HG03064 (cell line): ENCODE data around the gene CA10.

Experiments
- ATAC-seq: cut with Tn5 transposase; IDR thresholded peaks from one replicate; pipeline ENCODE4 v1.9.1; 2021; ENCODE audit warnings: low read depth; ENCODE audit not compliant: unreplicated experiment

CA10 gene

DNA sequence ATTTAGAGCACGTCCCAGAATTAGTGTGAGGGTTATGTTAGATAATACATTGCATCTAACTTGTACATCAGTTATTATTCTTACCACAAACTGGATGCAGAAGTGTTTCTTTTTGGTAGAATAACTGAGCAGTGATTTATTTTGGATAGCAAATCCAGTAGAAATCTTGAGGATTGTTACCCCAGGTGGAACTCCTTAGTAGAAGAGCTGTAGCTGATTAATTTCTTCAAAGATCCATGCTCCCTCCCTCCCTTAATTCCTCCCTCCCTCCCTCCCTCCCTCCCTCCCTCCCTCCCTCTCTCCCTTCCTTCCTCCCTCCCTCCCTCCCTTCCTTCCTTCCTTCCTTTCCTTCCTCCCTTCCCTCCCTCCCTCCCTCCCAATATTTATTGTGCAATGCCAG lies 337.7 kb downstream of the CA10 start:
- ATAC-seq = no peak

DNA sequence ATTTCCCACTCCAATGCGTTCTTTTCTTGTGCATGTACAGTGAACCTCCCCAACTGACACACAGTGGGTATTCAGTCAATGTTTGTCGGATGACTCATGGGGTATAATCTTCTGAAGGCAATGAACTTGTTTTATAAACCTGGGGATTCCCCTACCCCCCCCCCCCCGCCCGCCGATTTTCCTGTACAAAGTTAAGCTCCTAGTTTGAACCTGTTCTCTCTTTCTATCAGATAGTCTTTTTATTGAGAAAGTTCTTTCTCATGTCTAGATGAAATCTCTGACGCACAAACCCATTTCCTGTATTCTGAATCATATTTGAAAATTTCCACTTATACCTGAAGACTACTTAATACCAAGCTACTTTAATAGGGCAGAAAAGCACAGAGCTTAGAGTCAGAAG lies 338.3 kb downstream of the CA10 start:
- ATAC-seq = no peak

DNA sequence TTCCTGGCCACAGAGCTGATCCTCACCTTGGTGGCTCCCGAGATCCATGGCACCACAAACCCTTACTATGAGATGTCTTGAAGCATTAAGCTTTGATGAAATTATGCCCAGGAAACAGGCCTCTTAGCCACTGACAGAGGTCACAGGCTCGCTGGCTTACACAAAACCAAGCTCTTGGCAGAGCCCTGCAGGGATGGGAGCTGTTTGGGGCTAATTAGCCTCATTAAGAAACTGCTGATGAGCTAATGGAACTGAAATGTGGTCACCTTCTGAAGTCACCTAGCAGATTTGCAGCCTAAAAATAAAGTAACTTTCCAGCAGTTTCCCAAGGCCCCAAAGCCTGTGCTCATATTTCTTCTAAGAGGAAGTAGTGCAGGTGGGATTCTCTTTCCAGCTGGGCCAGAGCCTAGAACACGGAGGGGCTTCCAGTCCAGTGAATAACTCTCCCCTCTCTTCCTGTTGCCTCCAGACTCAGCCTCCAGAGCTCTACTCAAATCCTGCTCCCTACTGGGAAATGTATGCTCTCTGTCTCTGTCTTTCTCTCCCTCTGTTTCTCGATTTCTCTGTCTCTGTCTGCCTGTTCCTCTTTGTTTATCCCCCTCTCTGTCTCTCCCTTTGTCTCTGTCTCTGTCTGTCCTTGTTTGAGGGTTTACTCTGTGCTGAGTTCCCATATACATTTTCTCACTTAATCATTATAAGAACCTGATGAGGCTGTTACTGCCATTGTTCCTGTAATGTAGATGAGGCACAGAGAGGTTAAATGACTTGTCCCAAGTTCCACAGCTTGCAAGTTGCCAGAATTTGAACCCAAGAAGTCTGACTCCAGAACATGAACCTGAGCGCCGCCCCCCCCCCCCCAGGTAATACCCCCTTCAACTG lies 338.9 kb downstream of the CA10 start:
- ATAC-seq = no peak

DNA sequence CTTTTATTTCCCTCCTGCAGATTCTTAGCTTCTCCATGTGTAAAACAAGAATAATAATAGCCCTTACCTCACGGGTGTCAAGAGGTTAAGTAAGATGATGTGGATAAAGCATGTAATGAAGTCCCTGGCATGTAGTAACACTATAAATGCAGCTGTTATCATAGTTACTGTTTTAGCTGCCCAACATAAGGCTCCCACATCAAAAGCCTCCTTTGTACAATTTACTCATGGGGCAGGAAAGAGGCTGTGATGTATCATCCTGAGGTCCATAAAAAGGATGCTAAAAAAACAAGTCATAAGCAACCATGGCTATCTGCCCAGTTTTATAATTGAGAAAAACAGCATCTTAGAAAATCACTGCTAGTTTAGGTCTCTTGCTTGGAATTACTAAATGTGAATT lies 339.7 kb downstream of the CA10 start:
- ATAC-seq = no peak

DNA sequence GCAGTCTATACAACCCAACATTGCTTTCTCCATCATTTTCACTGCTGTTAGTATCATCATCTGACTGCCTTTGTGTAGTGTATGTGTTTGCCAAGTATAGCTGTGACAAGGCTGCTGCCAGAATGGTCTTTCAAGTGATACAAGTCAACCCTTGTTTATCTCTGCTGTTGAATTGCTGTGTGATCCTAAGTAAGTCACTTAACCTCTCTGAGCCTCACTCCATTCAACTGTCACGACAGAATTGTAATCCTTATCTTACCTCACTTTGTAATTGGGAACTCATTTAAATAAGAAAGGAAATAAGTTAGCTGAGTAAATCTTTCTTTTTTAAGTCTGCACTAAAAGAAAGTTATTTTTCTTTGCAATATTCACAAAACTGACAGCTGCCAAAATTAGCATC lies 340.6 kb downstream of the CA10 start:
- no peak for ATAC-seq

DNA sequence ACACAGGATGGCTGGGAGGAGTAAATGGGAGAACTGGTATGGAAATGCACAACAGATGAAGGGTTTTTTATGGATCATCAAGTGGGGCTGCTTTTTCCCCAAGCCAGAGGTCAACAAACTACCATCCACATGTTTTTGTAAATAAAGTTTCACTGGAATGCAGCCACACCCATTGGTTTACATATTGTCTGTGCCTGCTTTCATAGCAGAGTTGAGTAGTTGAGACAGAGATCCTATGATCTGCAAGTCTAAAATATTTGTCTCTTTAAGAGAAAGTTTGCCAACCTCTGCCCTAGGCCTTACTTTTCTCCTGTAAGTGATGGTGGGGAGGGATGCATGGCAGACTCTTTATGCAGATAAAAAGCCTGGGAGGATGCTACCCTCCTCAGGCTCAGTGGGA lies 341.4 kb downstream of the CA10 start:
- no peak for ATAC-seq

DNA sequence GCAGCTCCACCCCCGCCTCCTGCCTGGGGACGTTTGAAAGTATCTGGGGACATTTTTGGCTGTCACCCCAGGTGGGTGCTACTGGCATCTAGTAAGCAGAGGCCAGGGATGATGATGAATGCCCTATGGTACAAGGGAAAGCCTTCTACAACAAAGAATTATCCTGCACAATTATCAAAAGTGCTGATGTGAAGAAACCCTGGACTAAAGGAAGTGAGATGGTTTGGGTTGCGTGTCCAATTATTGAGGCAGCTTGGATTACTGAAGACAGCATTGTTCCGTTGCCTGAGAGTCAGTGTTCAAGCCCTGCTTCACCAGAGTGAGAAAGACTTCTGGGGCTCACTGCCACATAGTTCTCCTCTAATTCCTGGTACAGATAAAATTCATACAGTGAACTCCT lies 343.4 kb downstream of the CA10 start:
- ATAC-seq = no peak

DNA sequence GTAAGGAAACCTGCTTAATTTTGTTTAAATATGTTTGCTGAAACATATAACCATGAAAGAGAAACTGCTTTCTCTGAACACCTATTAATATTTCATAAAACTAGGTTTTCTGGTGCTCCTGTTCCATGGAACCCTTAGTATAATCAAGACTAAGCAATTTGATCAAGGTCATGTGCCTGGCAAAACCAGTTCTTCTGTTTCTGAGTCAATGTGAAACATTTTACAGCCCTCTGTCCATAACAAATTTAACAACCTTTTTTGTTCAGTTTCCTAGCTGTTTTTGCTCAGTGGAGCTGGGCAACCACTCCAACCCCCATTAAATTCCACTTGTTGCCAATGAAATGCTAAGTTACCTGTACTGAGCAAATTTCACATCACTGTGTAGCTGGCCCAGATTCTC lies 344.0 kb downstream of the CA10 start:
- no peak for ATAC-seq

DNA sequence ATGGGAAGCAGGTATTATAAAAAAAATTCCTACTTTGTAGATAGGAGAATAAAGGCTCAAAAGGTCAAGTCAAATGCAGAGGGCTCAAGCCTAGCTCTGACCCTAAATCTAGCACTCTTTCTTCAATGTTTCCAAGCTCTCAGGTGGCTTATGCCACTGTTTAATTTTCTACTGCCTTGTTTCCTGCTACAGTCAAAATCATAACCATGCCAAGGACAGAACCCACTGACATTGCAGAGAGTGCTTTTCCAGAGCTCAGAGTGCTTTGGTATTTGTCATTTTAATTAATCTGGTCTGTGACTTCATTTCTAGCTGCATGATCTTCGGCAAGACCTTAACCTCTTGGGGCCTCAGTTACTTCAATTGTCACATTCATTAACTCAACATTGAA lies 344.7 kb downstream of the CA10 start:
- no peak for ATAC-seq

DNA sequence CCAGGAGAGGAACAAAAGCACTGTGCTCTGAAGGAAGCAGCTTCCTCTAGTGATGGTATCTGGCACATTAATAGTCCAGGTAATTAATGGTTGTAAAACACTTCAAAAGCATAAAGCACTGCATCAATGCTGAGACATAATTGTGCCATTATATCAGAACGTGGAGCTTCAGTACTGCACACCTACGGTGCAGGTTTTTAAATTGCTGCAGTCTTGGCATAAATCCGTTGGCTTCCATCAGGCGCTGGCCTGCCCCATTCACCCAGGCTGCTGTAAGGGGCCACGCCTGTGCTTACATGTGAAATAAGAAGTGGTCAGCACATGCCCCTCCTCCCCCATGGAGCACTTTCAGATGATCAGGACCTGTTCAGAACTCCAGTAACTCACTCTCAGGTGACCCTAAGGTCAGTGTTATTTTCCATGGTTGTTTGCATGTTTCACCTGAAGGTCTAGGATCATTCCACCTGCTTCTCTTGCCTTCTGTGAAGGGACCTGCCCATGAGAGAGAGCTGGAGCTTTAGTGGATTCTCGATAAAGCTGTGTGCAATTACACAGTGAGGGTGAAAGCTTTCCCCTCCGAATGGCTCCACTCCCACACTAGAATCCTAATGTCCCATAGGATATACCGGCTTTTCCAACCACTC lies 345.3 kb downstream of the CA10 start:
- no peak for ATAC-seq

DNA sequence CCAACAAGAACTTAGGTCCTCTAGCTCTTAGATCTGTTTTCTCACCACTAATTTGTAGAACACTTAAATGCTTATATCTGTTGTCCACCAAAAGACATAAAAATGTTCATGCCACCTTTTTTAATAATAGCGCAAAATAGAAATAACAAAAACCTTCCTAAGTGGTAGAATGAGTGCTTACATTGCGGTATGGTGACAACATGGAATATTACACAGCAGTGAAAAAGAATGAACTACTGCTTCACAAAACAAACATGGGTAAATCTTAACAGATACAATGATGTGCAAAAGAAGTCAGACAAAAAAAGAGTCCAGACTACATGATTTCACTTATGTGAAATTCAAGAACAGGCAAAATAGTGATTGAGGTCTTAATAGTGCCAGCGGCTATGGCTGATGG lies 351.1 kb downstream of the CA10 start:
- ATAC-seq = no peak

DNA sequence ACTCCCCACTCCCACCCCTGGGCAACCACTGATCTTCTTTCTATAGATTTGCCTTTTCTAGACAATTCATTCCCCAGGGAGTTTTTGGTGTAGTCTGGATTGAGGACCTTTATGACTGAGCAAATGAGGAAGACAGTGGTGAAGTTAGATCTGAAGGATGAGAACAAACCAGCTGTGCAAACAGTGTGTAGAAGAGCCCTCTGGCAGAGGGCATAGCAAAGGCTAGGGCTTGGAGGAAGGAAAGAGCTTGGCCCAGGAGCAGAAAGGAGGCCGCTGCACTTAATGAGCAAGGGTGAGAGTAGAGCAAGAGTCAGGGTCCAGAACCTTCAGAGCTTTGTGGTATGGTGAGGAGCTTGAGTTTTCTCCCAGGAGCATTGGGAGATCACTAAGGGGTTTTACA lies 352.7 kb downstream of the CA10 start:
- ATAC-seq = no peak

DNA sequence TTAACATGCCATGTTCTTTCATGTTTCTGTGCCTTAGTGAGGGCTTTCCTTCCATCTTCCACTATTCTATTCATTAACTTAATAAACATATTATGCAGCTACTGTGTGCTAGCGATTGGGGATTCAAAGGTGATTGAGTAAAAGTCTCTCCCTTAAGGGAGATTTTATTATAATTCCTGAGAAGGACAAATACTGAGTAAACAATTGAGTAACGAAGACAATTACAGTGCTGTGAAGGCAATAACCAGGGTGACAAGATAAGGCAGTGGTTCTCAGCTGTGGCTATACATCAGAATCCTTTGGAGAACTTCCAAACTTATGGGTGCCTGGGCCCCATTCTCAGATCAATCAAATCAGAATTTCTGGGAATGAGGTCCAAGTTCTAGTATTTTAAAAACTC lies 353.3 kb downstream of the CA10 start:
- ATAC-seq = no peak

DNA sequence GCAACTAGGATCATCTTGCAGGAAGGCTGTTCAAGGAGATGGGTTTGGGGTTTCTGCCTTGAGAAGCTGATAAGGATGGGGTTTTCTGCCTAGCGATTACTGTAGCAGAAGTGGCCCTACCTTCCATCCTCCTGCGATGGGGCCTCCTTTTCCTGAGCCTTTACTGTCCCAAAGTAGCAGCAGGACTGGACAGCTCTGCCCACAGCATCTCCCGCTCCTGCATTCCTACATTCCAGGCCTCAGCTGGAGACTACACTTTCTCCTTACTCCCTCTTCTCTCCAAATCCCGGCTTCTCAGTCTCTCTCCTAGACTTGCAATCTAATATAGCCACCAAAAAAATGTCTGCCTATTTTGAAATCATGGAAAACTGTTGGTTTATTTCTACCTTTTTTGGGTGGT lies 355.4 kb downstream of the CA10 start:
- no peak for ATAC-seq

DNA sequence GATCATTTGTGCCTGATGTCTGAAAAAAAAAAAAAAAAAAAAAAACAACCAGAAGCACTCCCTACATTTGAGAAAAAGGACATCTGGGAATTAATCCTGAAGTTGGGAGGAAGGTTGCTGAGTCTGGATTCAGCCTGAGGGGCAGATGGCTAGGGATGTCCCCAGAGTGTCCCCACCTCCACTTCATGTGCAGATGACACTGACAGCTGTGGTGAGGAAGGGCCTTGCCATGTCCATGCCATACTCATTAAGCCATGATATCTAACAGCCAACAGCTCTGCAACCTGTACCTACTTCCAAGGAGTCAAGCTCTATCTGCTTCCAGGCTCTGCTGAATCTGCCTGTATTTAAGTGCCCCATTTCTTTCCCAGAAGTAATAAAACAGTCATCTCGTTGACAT lies 356.0 kb downstream of the CA10 start:
- no peak for ATAC-seq

DNA sequence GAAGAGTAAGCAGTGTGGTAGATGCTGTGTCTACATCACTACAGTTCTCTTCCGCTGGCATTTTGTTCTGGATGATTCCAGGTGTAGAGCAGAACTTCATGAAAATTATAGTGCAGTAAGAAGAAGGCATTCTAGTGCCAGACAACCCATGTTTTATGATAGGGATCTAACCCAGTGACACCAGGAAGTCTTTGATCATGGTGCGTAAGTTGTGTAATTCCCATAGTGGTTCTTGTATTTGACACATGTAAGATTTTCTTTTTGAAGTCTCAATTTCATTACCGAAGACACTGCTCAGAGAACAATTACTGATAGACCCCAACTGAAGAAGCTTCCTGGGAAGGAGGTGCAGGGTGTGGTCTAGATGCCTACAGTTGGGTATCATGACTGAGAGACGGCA lies 356.9 kb downstream of the CA10 start:
- no peak for ATAC-seq

DNA sequence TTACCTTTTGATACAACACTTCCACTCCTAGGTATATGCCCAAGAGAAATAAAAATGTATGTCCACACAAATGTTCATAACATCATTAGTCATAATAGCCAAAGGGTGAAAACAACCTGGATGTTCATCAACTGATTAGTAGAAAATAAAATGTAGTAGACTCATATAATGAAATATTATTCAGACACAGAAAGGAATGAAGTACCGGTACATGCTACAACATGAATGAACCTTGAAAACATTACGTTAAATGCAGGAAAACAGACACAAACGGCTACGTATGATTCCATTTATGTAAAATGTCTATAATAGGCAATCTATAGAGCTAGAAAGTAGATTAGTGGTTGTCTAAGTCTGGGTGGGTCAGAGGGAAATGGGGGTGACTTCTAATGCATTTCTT lies 358.5 kb downstream of the CA10 start:
- ATAC-seq = no peak

DNA sequence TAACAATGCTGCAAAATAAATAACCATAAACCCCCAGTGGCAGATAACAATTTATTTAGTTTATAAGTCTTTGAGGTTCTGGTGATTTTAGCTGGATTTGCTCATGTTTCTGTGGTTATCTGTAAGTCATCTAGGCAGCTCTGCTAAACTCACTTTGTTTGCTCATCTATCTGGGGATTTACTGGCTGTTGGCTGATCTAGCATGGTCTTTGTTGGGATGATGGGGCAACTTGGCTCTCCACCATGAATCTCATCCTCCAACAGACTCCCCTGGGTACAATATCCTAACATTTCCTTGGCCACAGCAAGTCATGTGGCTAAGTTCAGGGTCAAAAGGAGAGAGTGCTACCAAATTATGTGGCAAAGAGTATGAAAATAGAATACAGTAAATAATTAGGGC lies 359.3 kb downstream of the CA10 start:
- ATAC-seq = no peak

DNA sequence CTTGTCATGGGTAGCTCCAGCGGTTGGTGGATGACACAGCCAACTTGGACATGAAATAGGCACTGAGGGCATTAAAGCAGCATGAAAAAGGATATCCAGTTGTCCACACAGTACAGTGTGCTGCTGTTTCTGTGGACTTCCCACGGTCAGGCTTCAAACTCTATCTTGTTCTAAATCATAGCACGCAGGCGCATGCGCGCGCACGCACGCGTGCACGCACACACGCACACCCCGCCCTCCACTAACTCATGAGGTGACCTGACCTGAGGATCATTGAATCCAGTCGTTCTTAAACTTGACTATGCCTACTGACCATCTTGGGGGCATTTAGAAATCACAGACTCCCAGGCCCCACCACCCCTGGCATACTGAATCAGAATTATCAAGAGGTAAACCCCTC lies 361.4 kb downstream of the CA10 start:
- no peak for ATAC-seq

DNA sequence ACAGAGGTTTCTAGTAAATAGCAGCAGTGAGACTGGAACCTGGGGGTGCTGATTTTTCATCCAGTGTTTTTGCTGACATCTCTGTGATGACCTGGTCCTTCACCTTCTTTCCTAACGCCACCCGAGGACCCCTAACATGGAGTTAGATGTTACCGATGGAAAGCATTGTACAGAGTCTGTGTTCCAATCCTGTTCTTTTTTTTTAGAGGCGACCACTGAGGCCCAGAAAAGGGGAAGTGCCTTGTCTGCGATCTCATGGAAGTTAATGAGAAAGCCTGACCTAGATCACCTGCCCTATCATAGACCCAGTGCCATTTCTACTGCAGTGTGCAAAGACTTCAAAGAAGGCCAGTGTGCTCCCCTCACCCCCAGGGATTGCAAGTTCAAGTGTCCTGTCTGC lies 362.5 kb downstream of the CA10 start:
- no peak for ATAC-seq

DNA sequence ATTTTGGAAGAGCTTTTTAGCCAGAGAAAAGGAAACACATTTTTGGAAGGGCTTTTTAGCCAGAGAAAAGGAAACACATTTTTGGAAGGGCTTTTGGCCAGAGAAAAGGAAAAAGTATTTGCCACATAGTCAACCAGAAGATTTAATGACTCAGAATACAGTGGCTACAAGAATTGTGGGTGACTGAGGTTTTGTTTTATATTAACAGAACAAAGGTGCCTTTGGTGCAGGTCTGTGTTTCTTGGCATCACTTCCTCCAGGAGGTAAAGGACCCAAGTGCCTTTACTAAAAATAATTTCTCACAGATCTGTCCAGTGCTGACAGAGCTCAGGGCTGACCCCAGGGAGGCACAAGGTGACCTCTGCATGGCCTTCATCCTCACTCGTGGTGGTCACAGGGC lies 363.1 kb downstream of the CA10 start:
- no peak for ATAC-seq

DNA sequence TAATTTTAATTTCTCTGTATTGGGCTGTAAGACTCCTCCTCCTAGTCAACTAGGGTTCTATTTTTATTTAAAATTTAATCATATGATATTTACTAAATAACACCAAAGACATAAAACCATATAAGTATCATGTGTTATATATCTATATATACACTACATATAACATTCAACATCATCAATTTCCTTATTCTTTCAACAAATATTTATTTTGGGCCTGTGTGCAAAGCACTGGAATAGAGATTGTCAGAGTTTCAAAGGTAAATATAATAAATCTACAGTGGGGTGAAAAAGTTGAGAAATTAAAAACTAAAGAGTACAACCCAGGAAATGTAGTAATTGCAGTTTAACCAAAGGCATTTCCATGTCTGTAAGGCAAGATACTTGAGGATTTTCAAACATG lies 364.0 kb downstream of the CA10 start:
- ATAC-seq = no peak
